Activated CD4-positive, alpha-beta T cell treated with anti-CD3 and anti-CD28 coated beads, Interleukin-2, amount 50 U/mL, for 1 hour (primary cell): ENCODE data around the gene RPA3.

Source experiments
- DNase-seq: peaks from one replicate; pipeline ENCODE4 v3.0.0-alpha.2; 2020

RPA3 gene

GRCh38 chr7:7650682-7651206, 67.7 kb downstream of the RPA3 start:
- DNase-seq = no peak

- DNase-seq = no peak
These were observed 70.8 kb downstream of the RPA3 start for GRCh38 chr7:7647495-7648036.

GRCh38 chr7:7642081-7642480, 76.3 kb downstream of the RPA3 start:
- no peak for DNase-seq

- DNase-seq = no peak
These were observed 77.2 kb downstream of the RPA3 start for GRCh38 chr7:7641129-7641663.

GRCh38 chr7:7640221-7641128, 77.9 kb downstream of the RPA3 start, which contains the start of gene UMAD1:
Gene UMAD1, plus strand, starts transcription at chr7:7640752. Its CDS starts 32,620 bp downstream, at chr7:7673372.
- peak; percentile 97 for DNase-seq

GRCh38 chr7:7639847-7640220, 78.6 kb downstream of the RPA3 start:
- DNase-seq = peak; percentile 48

- DNase-seq = no peak
These were observed 79.0 kb downstream of the RPA3 start for GRCh38 chr7:7639421-7639820.

- DNase-seq = no peak
These were observed 87.6 kb downstream of the RPA3 start for GRCh38 chr7:7630626-7631329.

- DNase-seq = no peak
These were observed 89.9 kb downstream of the RPA3 start for GRCh38 chr7:7628476-7628875.

GRCh38 chr7:7620644-7621210, 97.7 kb downstream of the RPA3 start:
- DNase-seq = no peak

- DNase-seq = no peak
These were observed 98.2 kb downstream of the RPA3 start for GRCh38 chr7:7620236-7620635.

- DNase-seq = no peak
These were observed 100.0 kb downstream of the RPA3 start for GRCh38 chr7:7618410-7618809.

GRCh38 chr7:7617550-7617949, 100.9 kb downstream of the RPA3 start:
- DNase-seq = no peak

GRCh38 chr7:7614018-7614741, 104.2 kb downstream of the RPA3 start:
- DNase-seq = no peak

GRCh38 chr7:7613210-7613609, 105.2 kb downstream of the RPA3 start:
- DNase-seq = no peak

GRCh38 chr7:7612519-7612918, 105.9 kb downstream of the RPA3 start:
- no peak for DNase-seq

GRCh38 chr7:7609330-7609729, 109.1 kb downstream of the RPA3 start:
- no peak for DNase-seq

- no peak for DNase-seq
These were observed 111.4 kb downstream of the RPA3 start for GRCh38 chr7:7607010-7607409.

- DNase-seq = no peak
These were observed 122.2 kb downstream of the RPA3 start for GRCh38 chr7:7596176-7596575.

- DNase-seq = no peak
These were observed 123.0 kb downstream of the RPA3 start for GRCh38 chr7:7595451-7595850.
